Uterus (tissue), 4 donors: ENCODE data around the gene SEC11A. TPM values are rescaled to one million over a fixed set of nuclear protein-coding genes. Genes with fewer than 3 reads are reported as not detected.

Source experiments
- DNase-seq, 2 donors: peaks; one replicate each; pipeline ENCODE4 v3.0.0-alpha.2; 2019 to 2020
- H3K27ac ChIP-seq, 2 donors: fragments of 200-600 bp; sonication (generic); 1 replicate in 1 of 2; 2 replicates in 1 of 2; pipeline ENCODE4 v1.5.1; 2016 to 2018
- H3K27me3 ChIP-seq, 2 donors: fragments of 200-600 bp; sonication (generic); one replicate each; pipeline ENCODE4 v1.5.1; 2018 to 2019; ENCODE audit warnings: control low read depth in 1 of 2
- H3K36me3 ChIP-seq, 2 donors: fragments of 200-600 bp; sonication (generic); one replicate each; pipeline ENCODE4 v1.5.1; 2019; ENCODE audit warnings: control low read depth in 1 of 2
- H3K4me1 ChIP-seq, 2 donors: fragments of 200-600 bp; sonication (generic); one replicate each; pipeline ENCODE4 v1.5.1; 2018 to 2019; ENCODE audit warnings: control low read depth in 1 of 2
- H3K4me3 ChIP-seq, 2 donors: fragments of 200-600 bp; sonication (generic); 1 replicate in 1 of 2; 2 replicates in 1 of 2; pipeline ENCODE4 v1.5.1; 2018 to 2019; ENCODE audit warnings: mild to moderate bottlenecking in 1 of 2
- H3K9me3 ChIP-seq, 2 donors: fragments of 200-600 bp; sonication (generic); one replicate each; pipeline ENCODE4 v1.5.1; 2019; ENCODE audit warnings: control low read depth in 1 of 2
- CTCF ChIP-seq, 4 experiments: fragments of 200-600 bp in 2 of 4; fragments of 450-650 bp in 2 of 4; sonication (generic) in 2 of 4; IDR thresholded peaks; one replicate each; pipeline ENCODE4 v1.5.1; 2016 to 2019; ENCODE audit warnings: antibody characterized with exemption in 4 of 4, mild to moderate bottlenecking in 2 of 4, moderate library complexity in 1 of 4
- POLR2A ChIP-seq, 2 donors: fragments of 450-650 bp; IDR thresholded peaks; one replicate each; pipeline ENCODE4 v1.6.1; 2016; ENCODE audit warnings: antibody characterized with exemption in 2 of 2, mild to moderate bottlenecking in 1 of 2, moderate library complexity in 1 of 2
- intact Hi-C: fragments of 100-400 bp; cut with DNase I; formaldehyde crosslinking; loops from one replicate; pipeline ENCODE4 v1.15.1; 2023; ENCODE audit warnings: low total_unique reads
- total RNA-seq, 4 donors: library from RNA; depleted of rRNA in 3 of 4; stranded (reverse); fragments of >200 nt in 3 of 4; gene quantifications; one replicate each; pipeline versions ENCODE4 v1.1.0 to v1.2.4, GENCODE V29; 2014 to 2023
- donor health status: DM: yes; HTN: yes; CAD: no.

Gene SEC11A
- total RNA-seq, 4 donors from 2014 or later = 117 to 261 (median 204) TPM

DNA sequence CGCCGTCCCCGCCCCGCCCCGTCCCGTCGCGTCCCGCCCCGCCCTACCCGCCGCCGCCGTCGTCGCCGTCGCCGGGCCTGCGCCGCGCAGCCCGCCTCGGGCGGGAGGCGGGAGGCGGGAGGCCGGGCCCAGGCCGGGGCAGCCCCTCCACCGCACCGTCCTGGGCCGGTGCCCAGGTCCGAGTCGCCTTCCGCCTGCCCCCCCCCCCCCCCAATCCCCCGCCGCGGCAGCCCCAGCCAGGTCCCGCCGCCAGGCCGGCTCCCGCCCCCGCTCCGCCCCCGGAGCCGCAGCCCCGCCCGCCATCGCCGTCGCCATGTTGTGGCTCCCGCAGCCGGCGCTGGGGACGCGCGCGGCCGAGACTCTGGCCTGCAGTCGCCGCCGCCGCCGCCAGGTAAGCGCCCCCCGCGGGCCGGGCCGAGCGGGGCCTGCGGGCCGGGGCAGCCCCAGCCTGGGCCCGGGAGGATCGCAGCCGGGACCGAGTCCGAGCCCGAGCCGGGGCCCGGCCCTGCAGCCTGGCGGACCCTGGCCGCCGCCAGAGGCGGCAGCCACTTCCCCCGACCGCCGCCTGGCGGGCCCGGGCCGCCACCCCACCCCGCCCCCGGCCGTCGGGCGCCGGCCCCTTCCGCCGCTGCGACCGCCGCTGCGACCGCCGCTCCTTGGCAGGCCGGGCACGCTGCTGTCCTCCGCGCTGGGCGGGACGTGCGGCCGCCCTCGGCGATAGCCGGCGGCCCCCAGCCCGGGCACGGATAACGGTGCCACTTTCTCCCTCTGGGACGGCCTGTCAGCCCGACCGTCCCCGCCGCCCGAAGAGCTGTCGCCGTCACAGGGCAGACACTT lies 32.6 kb upstream of the SEC11A start, which contains the start of gene ZNF592:
TSS of gene ZNF592 (plus strand) at position 319 of the 837 bp plus-strand sequence. CDS start 34,084 bp downstream, outside the sequence.
- Histone ChIP-seq H3K27me3 (no peaks in the 10 kb centered on the region), H3K4me1 (peaks cover 0 to 15% of the 10 kb centered on the region in 2 donors), H3K4me3 (peak within 1 kb of the TSS; percentile 73 to 88), H3K9me3 (no peaks in the 10 kb centered on the region), H3K27ac (peak within 1 kb of the TSS; percentile 99 to 100), H3K36me3 (no peaks in the 10 kb centered on the region)
- TF ChIP-seq CTCF (IDR thresholded peaks at IDR 0.05) (peak in 3 of 4 experiments; percentile 47 to 84 (median 53)), POLR2A (IDR thresholded peaks at IDR 0.05) (peak; percentile 49 to 77)
- DNase-seq = peak; percentile 77 to 90
- intact Hi-C loops = no loop called here

DNA sequence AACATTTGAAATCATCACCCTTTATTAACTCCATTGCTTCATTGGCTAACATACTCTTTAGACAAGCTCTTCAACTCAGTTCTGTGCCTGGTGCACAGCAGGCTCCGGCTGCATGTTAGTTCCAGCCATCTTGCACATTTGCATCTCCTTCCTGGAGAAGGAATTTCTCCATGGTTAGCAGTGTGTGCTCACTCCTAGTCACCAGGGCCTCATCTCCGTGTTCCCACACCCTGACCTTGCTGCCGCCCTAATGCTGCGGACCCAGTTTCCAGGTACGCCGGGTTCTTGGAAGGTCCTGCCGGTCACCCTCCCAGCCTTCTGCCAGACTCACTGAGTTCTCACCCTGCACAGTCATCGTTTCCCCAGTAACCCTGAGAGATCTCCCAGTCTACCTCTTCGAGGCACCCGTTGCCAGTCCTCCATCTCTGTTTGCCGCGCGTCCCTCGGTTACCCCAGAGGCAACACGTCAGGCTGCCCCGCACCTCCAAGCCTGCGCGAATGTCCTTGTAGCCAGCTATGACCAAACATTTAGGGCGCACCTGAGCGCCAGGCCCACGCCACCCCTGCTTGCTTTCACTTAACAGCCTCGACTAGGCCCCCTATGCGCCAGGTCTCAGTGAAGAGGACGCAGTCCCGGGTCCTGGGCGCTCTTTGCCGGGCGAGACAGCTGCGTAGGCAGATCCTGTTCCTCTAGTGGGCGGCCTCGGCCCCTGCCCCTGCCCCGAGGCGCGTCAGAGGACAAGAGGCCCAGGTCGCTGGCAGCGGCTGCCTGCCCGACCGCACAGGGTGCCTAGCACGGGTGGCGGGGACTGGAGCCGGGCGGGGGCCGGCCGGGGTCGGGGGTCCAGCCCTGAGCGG lies 31.7 kb upstream of the SEC11A start:
- H3K36me3 ChIP-seq = no peaks in the 10 kb centered on the region
- H3K4me1 ChIP-seq = peaks cover 0 to 15% of the 10 kb centered on the region in 2 donors
- peak overlapping the region; percentile 73 to 88 for H3K4me3 ChIP-seq
- peak; percentile 68 to 72 for DNase-seq
- intact Hi-C loops = no loop called here
- TF ChIP-seq CTCF (IDR thresholded peaks at IDR 0.05) = peak in 1 of 4 experiments; percentile 10
- TF ChIP-seq POLR2A (IDR thresholded peaks at IDR 0.05) = peak in 1 of 2 donors; percentile 45
- H3K27ac ChIP-seq = peak overlapping the region; percentile 99 to 100
- no peaks in the 10 kb centered on the region for H3K9me3 ChIP-seq
- H3K27me3 ChIP-seq = no peaks in the 10 kb centered on the region

DNA sequence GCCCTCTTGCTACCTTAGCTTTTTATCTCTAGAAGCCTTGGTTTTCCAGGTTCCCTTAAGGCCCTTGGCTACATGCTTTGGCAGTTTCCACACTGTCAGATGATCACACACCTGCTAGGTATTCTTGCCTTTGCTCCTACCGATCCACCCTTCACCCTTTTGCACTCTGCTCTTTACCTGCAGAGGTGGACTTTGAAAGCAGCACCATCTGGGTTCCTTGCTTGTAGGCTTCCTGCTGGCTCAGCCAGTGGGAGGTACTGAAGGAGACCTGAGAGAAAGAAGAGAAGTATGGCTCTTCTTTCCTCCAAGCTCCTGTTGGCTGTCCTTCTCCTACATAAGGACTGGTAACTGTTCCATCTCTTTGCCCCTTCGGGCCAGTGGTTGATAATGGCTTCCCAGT lies 25.2 kb upstream of the SEC11A start:
- TF ChIP-seq CTCF (IDR thresholded peaks at IDR 0.05) (no peak), POLR2A (IDR thresholded peaks at IDR 0.05) (no peak)
- H3K36me3 ChIP-seq = no peaks in the 10 kb centered on the region

DNA sequence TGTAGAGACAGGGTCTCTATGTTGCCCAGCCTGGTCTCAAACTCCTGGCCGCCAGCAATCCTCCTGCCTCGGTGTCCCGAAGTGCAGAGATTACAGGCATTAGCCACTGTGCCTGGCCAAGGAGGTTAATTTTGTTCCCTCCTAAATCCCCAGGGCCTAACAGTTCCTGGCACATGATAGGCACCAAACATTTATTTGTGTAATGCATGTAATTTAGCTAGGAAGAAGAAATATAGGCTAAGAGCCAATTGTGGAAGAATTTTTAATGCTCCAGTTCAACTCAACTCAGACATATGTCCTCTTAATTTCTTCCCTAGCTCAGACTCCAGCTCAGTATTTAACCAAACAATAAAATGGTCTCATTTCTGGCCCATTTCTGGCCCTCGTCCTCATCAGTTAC lies 24.8 kb upstream of the SEC11A start:
- TF ChIP-seq CTCF (IDR thresholded peaks at IDR 0.05) = no peak
- TF ChIP-seq POLR2A (IDR thresholded peaks at IDR 0.05) = no peak
- no peak overlapping the region for H3K27ac ChIP-seq
- H3K9me3 ChIP-seq = no peaks in the 10 kb centered on the region
- no peak overlapping the region for H3K4me3 ChIP-seq
- intact Hi-C loops = no loop called here
- no peaks in the 10 kb centered on the region for H3K36me3 ChIP-seq
- H3K4me1 ChIP-seq = no peaks in the 10 kb centered on the region
- no peaks in the 10 kb centered on the region for H3K27me3 ChIP-seq
- no peak for DNase-seq

More for the DNA sequence above, 25.2 kb upstream of the SEC11A start:
- Histone ChIP-seq H3K4me1 (no peaks in the 10 kb centered on the region), H3K27ac (no peak overlapping the region), H3K27me3 (no peaks in the 10 kb centered on the region), H3K4me3 (no peak overlapping the region), H3K9me3 (no peaks in the 10 kb centered on the region)
- intact Hi-C loops = no loop called here
- DNase-seq = no peak
